ENCODE results near the gene KIF6. TPM values are rescaled to one million over a fixed set of nuclear protein-coding genes. Genes with fewer than 3 reads are reported as not detected.

Gene KIF6
- polyA plus RNA-seq, 1 donor (not counting 4 experiments of a cell fraction or from before 2014, with no cell fraction given): 0.14 TPM

DNA sequence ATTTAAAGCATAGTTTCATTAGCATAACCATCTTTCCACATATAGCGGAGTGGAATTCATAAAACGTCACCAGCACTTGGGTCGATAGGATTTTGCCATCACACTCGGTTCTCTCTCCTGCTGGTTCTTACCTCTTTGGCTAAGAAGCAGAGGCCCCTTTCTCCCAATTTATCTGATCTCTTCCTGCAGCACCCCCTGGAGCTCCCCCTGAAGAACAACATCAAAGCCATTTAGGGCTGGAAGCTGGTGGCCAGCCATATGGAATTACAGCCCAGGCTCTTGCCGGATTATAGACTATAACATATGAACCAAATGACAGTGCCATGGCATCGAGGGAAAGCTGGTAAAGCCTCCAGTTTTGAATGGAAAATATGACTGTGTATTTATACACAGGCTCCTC lies 6.4 kb upstream of the KIF6 start:
- H3K9me3 ChIP-seq (ENCODE audit: control insufficient read depth, low read depth, low read length): no peaks in the 10 kb centered on the region
- no peaks in the 10 kb centered on the region for H3K9me1 ChIP-seq (ENCODE audit: control insufficient read depth, extremely low read depth, insufficient read depth, low read length)
- H3K79me2 ChIP-seq (ENCODE audit: control insufficient read depth, insufficient read depth, low read length): no peaks in the 10 kb centered on the region
- DNase-seq (ENCODE audit: low read depth, low spot score): no peak
- H3K36me3 ChIP-seq (ENCODE audit: control insufficient read depth in 2 of 2, extremely low read depth in 1 of 2, insufficient read depth in 2 of 2, low read length in 2 of 2): no peaks in the 10 kb centered on the region
- H4K20me1 ChIP-seq (ENCODE audit: control insufficient read depth, extremely low read depth, insufficient read depth, low read length): no peaks in the 10 kb centered on the region
- no peaks in the 10 kb centered on the region for H3K4me1 ChIP-seq (ENCODE audit: control insufficient read depth, extremely low read depth, insufficient read depth, low read length)
- FAIRE-seq: no peak
- no peak overlapping the region for H3K27ac ChIP-seq (ENCODE audit: control insufficient read depth, insufficient read depth, low read length)
- TF ChIP-seq CTCF (optimal IDR thresholded peaks at IDR 0.05 in 1 of 3, IDR thresholded peaks at IDR 0.05 in 1 of 3, conservative IDR thresholded peaks at IDR 0.05 in 1 of 3; ENCODE audit: extremely low read depth in 1 of 3, insufficient read depth in 2 of 3, low read length in 3 of 3) (no peak), EZH2 (IDR thresholded peaks at IDR 0.05; ENCODE audit: low read length) (no peak)
- H2AFZ ChIP-seq (ENCODE audit: control insufficient read depth, low read length): no peak overlapping the region
- no peak overlapping the region for H3K4me2 ChIP-seq (ENCODE audit: control insufficient read depth, extremely low read depth, insufficient read depth, low read depth, low read length)
- dilution Hi-C loops (cut with MboI; ENCODE audit: extremely low pct_ligation_motif_present, low sequenced_read_pairs): no loop called here
- H3K27me3 ChIP-seq (ENCODE audit: control insufficient read depth, extremely low read depth, insufficient read depth, low read length): no peaks in the 10 kb centered on the region
- H3K9ac ChIP-seq (ENCODE audit: control insufficient read depth, extremely low read depth, insufficient read depth, low read length): no peak overlapping the region
- no peak overlapping the region for H3K4me3 ChIP-seq (ENCODE audit: control insufficient read depth in 2 of 3, extremely low read depth in 1 of 3, insufficient read depth in 2 of 3, low read depth in 1 of 3, low read length in 3 of 3)

DNA sequence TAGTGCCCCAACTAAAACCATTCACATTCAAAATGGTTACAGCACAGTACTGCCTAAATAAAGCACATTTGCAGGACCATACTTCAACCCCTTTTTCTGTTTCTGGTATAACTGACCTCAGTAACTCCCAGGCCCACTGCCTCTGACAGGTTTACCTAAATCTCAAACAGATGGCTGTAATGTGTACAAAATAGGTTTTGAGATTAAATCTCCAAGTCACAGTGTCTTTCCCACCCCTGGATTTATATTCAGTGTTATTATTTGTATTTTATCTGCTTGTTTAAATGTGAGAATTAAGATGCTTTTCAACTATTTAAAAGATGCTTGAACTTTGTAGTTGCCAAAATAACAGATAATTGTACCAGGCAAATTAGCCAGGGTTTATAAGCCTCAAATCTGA lies 4.7 kb upstream of the KIF6 start:
- Histone ChIP-seq H4K20me1 (ENCODE audit: control insufficient read depth, extremely low read depth, insufficient read depth, low read length) (no peaks in the 10 kb centered on the region), H3K79me2 (ENCODE audit: control insufficient read depth, insufficient read depth, low read length) (no peaks in the 10 kb centered on the region), H3K4me3 (ENCODE audit: control insufficient read depth in 2 of 3, extremely low read depth in 1 of 3, insufficient read depth in 2 of 3, low read depth in 1 of 3, low read length in 3 of 3) (no peak overlapping the region), H2AFZ (ENCODE audit: control insufficient read depth, low read length) (no peak overlapping the region), H3K27me3 (ENCODE audit: control insufficient read depth, extremely low read depth, insufficient read depth, low read length) (no peaks in the 10 kb centered on the region), H3K4me2 (ENCODE audit: control insufficient read depth, extremely low read depth, insufficient read depth, low read depth, low read length) (no peak overlapping the region), H3K9me3 (ENCODE audit: control insufficient read depth, low read depth, low read length) (no peaks in the 10 kb centered on the region), H3K27ac (ENCODE audit: control insufficient read depth, insufficient read depth, low read length) (no peak overlapping the region), H3K9me1 (ENCODE audit: control insufficient read depth, extremely low read depth, insufficient read depth, low read length) (no peaks in the 10 kb centered on the region), H3K4me1 (ENCODE audit: control insufficient read depth, extremely low read depth, insufficient read depth, low read length) (no peaks in the 10 kb centered on the region), H3K36me3 (ENCODE audit: control insufficient read depth in 2 of 2, extremely low read depth in 1 of 2, insufficient read depth in 2 of 2, low read length in 2 of 2) (no peaks in the 10 kb centered on the region), H3K9ac (ENCODE audit: control insufficient read depth, extremely low read depth, insufficient read depth, low read length) (no peak overlapping the region)
- DNase-seq (ENCODE audit: low read depth, low spot score) (no peak), FAIRE-seq (no peak)
- dilution Hi-C loops (cut with MboI; ENCODE audit: extremely low pct_ligation_motif_present, low sequenced_read_pairs): no loop called here
- no peak for TF ChIP-seq CTCF (optimal IDR thresholded peaks at IDR 0.05 in 1 of 3, IDR thresholded peaks at IDR 0.05 in 1 of 3, conservative IDR thresholded peaks at IDR 0.05 in 1 of 3; ENCODE audit: extremely low read depth in 1 of 3, insufficient read depth in 2 of 3, low read length in 3 of 3)
- no peak for TF ChIP-seq EZH2 (IDR thresholded peaks at IDR 0.05; ENCODE audit: low read length)
